Testis (tissue), 3 donors: ENCODE data around the gene MTHFR. TPM values are rescaled to one million over a fixed set of nuclear protein-coding genes. Genes with fewer than 3 reads are reported as not detected.
A peak's percentile ranks its signal among the peaks of the same experiment; 100 is the strongest.

Source experiments
- DNase-seq: peaks from one replicate; pipeline ENCODE4 v3.0.0-alpha.2; 2019
- H3K27ac ChIP-seq, 2 donors: fragments of 200-600 bp; sonication (generic); one replicate each; pipeline ENCODE4 v1.5.1; 2019
- H3K27me3 ChIP-seq: fragments of 200-600 bp; sonication (generic); one replicate; pipeline ENCODE4 v1.5.1; 2019
- H3K36me3 ChIP-seq: fragments of 200-600 bp; sonication (generic); one replicate; pipeline ENCODE4 v1.5.1; 2017; ENCODE audit warnings: low read depth; ENCODE audit errors: missing control alignments
- H3K4me1 ChIP-seq: fragments of 200-600 bp; sonication (generic); one replicate; pipeline ENCODE4 v1.5.1; 2019
- H3K4me3 ChIP-seq, 2 donors: fragments of 200-600 bp; sonication (generic); one replicate each; pipeline ENCODE4 v1.5.1; 2017 to 2019
- H3K9me3 ChIP-seq: fragments of 200-600 bp; sonication (generic); one replicate; pipeline ENCODE4 v1.5.1; 2017
- CTCF ChIP-seq, 3 experiments: fragments of 450-650 bp in 2 of 3; fragments of 200-600 bp in 1 of 3; sonication (generic) in 1 of 3; IDR thresholded peaks; one replicate each; pipeline ENCODE4 v1.5.1; 2016 to 2019; ENCODE audit warnings: antibody characterized with exemption in 3 of 3, mild to moderate bottlenecking in 2 of 3, moderate library complexity in 1 of 3
- POLR2A ChIP-seq: fragments of 450-650 bp; IDR thresholded peaks from one replicate; pipeline ENCODE4 v1.6.1; 2017; ENCODE audit warnings: antibody characterized with exemption, mild to moderate bottlenecking, moderate library complexity
- WGBS, 2 donors: methylation state at CpG; one replicate each; pipeline ENCODE4 v1.1.5; 2018; 5-methylcytosine and 5-hydroxymethylcytosine counted together
- intact Hi-C: fragments of 100-400 bp; cut with DNase I; formaldehyde crosslinking; loops from one replicate; pipeline ENCODE4 v1.15.1; 2023; ENCODE audit warnings: low total_unique reads
- polyA plus RNA-seq: library from polyadenylated mRNA; stranded (reverse); fragments of 350-450 nt; fragmentation: Illumina TruSeq; extraction: RNeasy Lipid Tissue Mini Kit (QIAGEN cat#74804); gene quantifications from one replicate; pipeline ENCODE4 v1.2.3, GENCODE V29; 2014; ENCODE audit warnings: low read depth, low replicate concordance; ENCODE audit not compliant: insufficient read depth
- total RNA-seq, 2 donors: library from RNA; depleted of rRNA; stranded (reverse); fragments of >200 nt; gene quantifications; one replicate each; pipeline ENCODE4 v1.2.3, GENCODE V29; 2016

MTHFR gene
- total and polyA plus RNA-seq, 3 donors from 2014 or later = 30.4 to 78.3 (median 68.3) TPM

- Histone ChIP-seq H3K4me3 (no peak overlapping the region), H3K27me3 (no peaks in the 10 kb centered on the region), H3K27ac (peak overlapping the region; percentile 96), H3K36me3 (no peaks in the 10 kb centered on the region), H3K9me3 (no peaks in the 10 kb centered on the region), H3K4me1 (peaks cover 46% of the 10 kb centered on the region)
- intact Hi-C loops = no loop called here
- 71 to 83% methylated on average over 9 to 19 of the region's 19 CpGs for WGBS, 2 donors
- peak; percentile 90 for DNase-seq
- TF ChIP-seq POLR2A (no peak), CTCF (IDR thresholded peaks at IDR 0.05) (no peak)
These were observed 14.7 kb downstream of the MTHFR start for GRCh38 chr1:11790880-11791715.

- 36 to 66% methylated on average over 14 to 20 of the region's 20 CpGs for WGBS, 2 donors
- Histone ChIP-seq H3K27me3 (no peaks in the 10 kb centered on the region), H3K27ac (peak overlapping the region; percentile 96), H3K36me3 (no peaks in the 10 kb centered on the region), H3K9me3 (no peaks in the 10 kb centered on the region), H3K4me3 (no peak overlapping the region), H3K4me1 (peaks cover 50% of the 10 kb centered on the region)
- DNase-seq = no peak
- intact Hi-C loops = no loop called here
- TF ChIP-seq CTCF (IDR thresholded peaks at IDR 0.05) = no peak
- TF ChIP-seq POLR2A = no peak
These were observed 15.5 kb downstream of the MTHFR start for GRCh38 chr1:11790101-11790879.

GRCh38 chr1:11789126-11790067 lies 16.4 kb downstream of the MTHFR start:
- Histone ChIP-seq H3K27ac (peak overlapping the region; percentile 96), H3K9me3 (no peaks in the 10 kb centered on the region), H3K36me3 (no peaks in the 10 kb centered on the region), H3K4me3 (no peak overlapping the region), H3K27me3 (no peaks in the 10 kb centered on the region), H3K4me1 (peaks cover 59% of the 10 kb centered on the region)
- intact Hi-C loops = no loop called here
- no peak for TF ChIP-seq POLR2A
- no peak for TF ChIP-seq CTCF (IDR thresholded peaks at IDR 0.05)
- no peak for DNase-seq
- 79 to 83% methylated on average over 1 to 13 of the region's 13 CpGs for WGBS, 2 donors

GRCh38 chr1:11788549-11789053 lies 17.2 kb downstream of the MTHFR start:
- H3K36me3 ChIP-seq = no peaks in the 10 kb centered on the region
- no peak for TF ChIP-seq POLR2A
- TF ChIP-seq CTCF (IDR thresholded peaks at IDR 0.05) = no peak
- H3K27ac ChIP-seq = peak overlapping the region; percentile 96
- no peaks in the 10 kb centered on the region for H3K9me3 ChIP-seq
- H3K4me3 ChIP-seq = no peak overlapping the region
- WGBS, 2 donors = 88 to 91% methylated on average over 11 to 14 of the region's 14 CpGs
- intact Hi-C loops = no loop called here
- no peaks in the 10 kb centered on the region for H3K27me3 ChIP-seq
- DNase-seq = no peak
- peaks cover 60% of the 10 kb centered on the region for H3K4me1 ChIP-seq
